Thyroid gland (tissue), 4 donors: ENCODE data around the gene MN1. TPM values are rescaled to one million over a fixed set of nuclear protein-coding genes. Genes with fewer than 3 reads are reported as not detected.

Experiments
- DNase-seq, 2 donors: peaks; one replicate each; pipeline ENCODE4 v3.0.0-alpha.2; 2019
- H3K27ac ChIP-seq, 3 donors: fragments of 200-600 bp; sonication (generic); 1 replicate in 2 of 3; 2 replicates in 1 of 3; pipeline ENCODE4 v1.5.1; 2016 to 2019; ENCODE audit warnings: mild to moderate bottlenecking in 1 of 3, moderate library complexity in 1 of 3
- H3K27me3 ChIP-seq: fragments of 200-600 bp; sonication (generic); one replicate; pipeline ENCODE4 v1.5.1; 2019
- H3K36me3 ChIP-seq, 2 donors: fragments of 200-600 bp; sonication (generic); one replicate each; pipeline ENCODE4 v1.5.1; 2016 to 2019
- H3K4me1 ChIP-seq, 2 donors: fragments of 200-600 bp; sonication (generic); one replicate each; pipeline ENCODE4 v1.5.1; 2017 to 2019
- H3K4me3 ChIP-seq, 3 donors: fragments of 200-600 bp; sonication (generic); replicated peaks in 1 of 3; 1 replicate in 2 of 3; 2 replicates in 1 of 3; pipeline ENCODE4 v1.5.1; 2016; ENCODE audit warnings: mild to moderate bottlenecking in 1 of 3
- H3K9me3 ChIP-seq: fragments of 200-600 bp; sonication (generic); one replicate; pipeline ENCODE4 v1.5.1; 2017
- CTCF ChIP-seq, 6 experiments: fragments of 200-600 bp in 3 of 6; fragments of 450-650 bp in 3 of 6; sonication (generic) in 3 of 6; IDR thresholded peaks; one replicate each; pipeline ENCODE4 v1.5.1; 2016 to 2019; ENCODE audit warnings: antibody characterized with exemption in 6 of 6, mild to moderate bottlenecking in 2 of 6, inconsistent platforms in 1 of 6, moderate library complexity in 1 of 6
- POLR2A ChIP-seq, 2 donors: fragments of 450-650 bp; IDR thresholded peaks; one replicate each; pipeline ENCODE4 v1.6.1; 2017; ENCODE audit warnings: antibody characterized with exemption in 2 of 2, mild to moderate bottlenecking in 2 of 2, moderate library complexity in 1 of 2
- WGBS, 2 donors: methylation state at CpG; one replicate each; pipeline ENCODE4 v1.1.5; 2017; 5-methylcytosine and 5-hydroxymethylcytosine counted together
- intact Hi-C: fragments of 100-400 bp; cut with DNase I; formaldehyde crosslinking; loops from one replicate; pipeline ENCODE4 v1.15.1; 2023
- total RNA-seq, 4 donors: library from RNA; depleted of rRNA; stranded (reverse); fragments of >200 nt; gene quantifications; one replicate each; pipeline ENCODE4 v1.2.3, GENCODE V29; 2016

The MN1 gene
- total RNA-seq, 4 donors from 2014 or later, result 2.5 to 4.5 (median 2.9) TPM

GRCh38 chr22:27804470-27805297, 3.1 kb upstream of the MN1 start:
- intact Hi-C loops, result loop anchor here (5.0 to 10.0 kb wide), 2 partner anchors 397 to 1130 kb away; no protein-coding TSS in a partner anchor
- H3K9me3 ChIP-seq, result no peaks in the 10 kb centered on the region
- H3K4me3 ChIP-seq, result no peak overlapping the region
- WGBS, 2 donors, result 30 to 41% methylated on average over 25 to 29 of the region's 31 CpGs
- no peaks in the 10 kb centered on the region for H3K36me3 ChIP-seq
- H3K27me3 ChIP-seq, result no peaks in the 10 kb centered on the region
- TF ChIP-seq POLR2A (IDR thresholded peaks at IDR 0.05) (no peak), CTCF (IDR thresholded peaks at IDR 0.05) (peak in 5 of 6 experiments; percentile 50 to 69 (median 59))
- peak; percentile 58 to 67 for DNase-seq
- H3K27ac ChIP-seq, result no peak overlapping the region
- peaks cover 13 to 20% of the 10 kb centered on the region in 2 donors for H3K4me1 ChIP-seq

GRCh38 chr22:27803841-27804415, 2.4 kb upstream of the MN1 start:
- intact Hi-C loops, result loop anchor here (5.0 to 10.0 kb wide), 2 partner anchors 397 to 1129 kb away; no protein-coding TSS in a partner anchor
- DNase-seq, result no peak
- H3K27ac ChIP-seq, result no peak overlapping the region

GRCh38 chr22:27802346-27803073, 954 bp upstream of the MN1 start:
- Histone ChIP-seq H3K9me3 (no peaks in the 10 kb centered on the region), H3K36me3 (no peaks in the 10 kb centered on the region), H3K4me3 (peak overlapping the region in 2 of 3 donors; percentile 62 to 66), H3K4me1 (peaks cover 17 to 38% of the 10 kb centered on the region in 2 donors), H3K27me3 (no peaks in the 10 kb centered on the region), H3K27ac (peak overlapping the region in 1 of 3 donors; percentile 33)
- intact Hi-C loops, result loop anchor here (5.0 to 10.0 kb wide), 2 partner anchors 395 to 1128 kb away; no protein-coding TSS in a partner anchor
- DNase-seq, result no peak
- no peak for TF ChIP-seq POLR2A (IDR thresholded peaks at IDR 0.05)
- TF ChIP-seq CTCF (IDR thresholded peaks at IDR 0.05), result no peak
- 22 to 23% methylated on average over 27 to 29 of the region's 35 CpGs for WGBS, 2 donors

More at GRCh38 chr22:27803841-27804415, 2.4 kb upstream of the MN1 start:
- Histone ChIP-seq H3K9me3 (no peaks in the 10 kb centered on the region), H3K36me3 (no peaks in the 10 kb centered on the region), H3K4me3 (no peak overlapping the region), H3K27me3 (no peaks in the 10 kb centered on the region), H3K4me1 (peaks cover 17 to 27% of the 10 kb centered on the region in 2 donors)
- TF ChIP-seq POLR2A (IDR thresholded peaks at IDR 0.05) (no peak), CTCF (IDR thresholded peaks at IDR 0.05) (no peak)
- 68 to 75% methylated on average over 11 of the region's 11 CpGs for WGBS, 2 donors

GRCh38 chr22:27801202-27801615, 347 bp downstream of the MN1 start:
- intact Hi-C loops, result loop anchor here (5.0 to 10.0 kb wide), 2 partner anchors 394 to 1126 kb away; no protein-coding TSS in a partner anchor
- no peaks in the 10 kb centered on the region for H3K9me3 ChIP-seq
- H3K4me3 ChIP-seq, result peak overlapping the region; percentile 26 to 66 (median 62)
- TF ChIP-seq CTCF (IDR thresholded peaks at IDR 0.05), result no peak
- no peak for TF ChIP-seq POLR2A (IDR thresholded peaks at IDR 0.05)
- WGBS, 2 donors, result 0% methylated on average over 5 of the region's 58 CpGs; no CpG with 5 or more reads in 1 of the 2 donors
- no peaks in the 10 kb centered on the region for H3K36me3 ChIP-seq
- H3K27me3 ChIP-seq, result no peaks in the 10 kb centered on the region
- H3K4me1 ChIP-seq, result peaks cover 17 to 38% of the 10 kb centered on the region in 2 donors
- DNase-seq, result peak in 1 of 2 donors; percentile 33
- peak overlapping the region; percentile 33 to 57 (median 53) for H3K27ac ChIP-seq
